Hypothalamus (tissue), 51 donors: ENCODE data around the gene ACSM6.
"Not testable (repeated sequence)": the region's sequence is repeated elsewhere in the genome, so short reads cannot be mapped to it uniquely, and the experiment has no call there.

Experiments
- DNase-seq, 51 donors: peaks; one replicate each; lab custom pipeline; 2025; lab: John Stamatoyannopoulos, UW

The ACSM6 gene

GRCh38 chr10:95214369-95214768 lies 20.3 kb downstream of the ACSM6 start:
- DNase-seq, result no peak

GRCh38 chr10:95214793-95215192 lies 20.8 kb downstream of the ACSM6 start:
- DNase-seq, result no peak

GRCh38 chr10:95217476-95217875 lies 23.4 kb downstream of the ACSM6 start:
- no peak for DNase-seq

GRCh38 chr10:95220539-95220938 lies 26.5 kb downstream of the ACSM6 start:
- no peak for DNase-seq

GRCh38 chr10:95221124-95221523 lies 27.1 kb downstream of the ACSM6 start:
- DNase-seq, result no peak

- no peak for DNase-seq
Observed at GRCh38 chr10:95225136-95225535, 31.1 kb downstream of the ACSM6 start.

GRCh38 chr10:95228934-95229723 lies 35.1 kb downstream of the ACSM6 start:
- not testable (repeated sequence) for DNase-seq

- DNase-seq, result no peak
Observed at GRCh38 chr10:95229724-95230627, 35.9 kb downstream of the ACSM6 start.

GRCh38 chr10:95230677-95231586 lies 36.9 kb downstream of the ACSM6 start:
- DNase-seq, result peak in 23 of 51 donors; percentile 2 to 53 (median 17)

- DNase-seq, result no peak
Observed at GRCh38 chr10:95233377-95234034, 39.5 kb downstream of the ACSM6 start.

GRCh38 chr10:95234951-95235350 lies 40.9 kb downstream of the ACSM6 start:
- DNase-seq, result no peak

GRCh38 chr10:95235676-95236067 lies 41.6 kb downstream of the ACSM6 start:
- DNase-seq, result no peak

GRCh38 chr10:95236068-95236903 lies 42.2 kb downstream of the ACSM6 start:
- no peak for DNase-seq

GRCh38 chr10:95237376-95238170 lies 43.5 kb downstream of the ACSM6 start:
- DNase-seq, result no peak

GRCh38 chr10:95240096-95240495 lies 46.1 kb downstream of the ACSM6 start:
- DNase-seq, result not testable (repeated sequence)

- DNase-seq, result no peak
Observed at GRCh38 chr10:95240811-95241210, 46.8 kb downstream of the ACSM6 start.

- DNase-seq, result no peak
Observed at GRCh38 chr10:95241533-95241932, 47.5 kb downstream of the ACSM6 start.

GRCh38 chr10:95242581-95243317 lies 48.7 kb downstream of the ACSM6 start:
- DNase-seq, result peak in 26 of 51 donors; percentile 1 to 60 (median 25)
